CD14-positive monocyte (primary cell): ENCODE measurements around the gene CDK3. TPM values are rescaled to one million over a fixed set of nuclear protein-coding genes. Genes with fewer than 3 reads are reported as not detected.
A peak's percentile ranks its signal among the peaks of the same experiment; 100 is the strongest.
"Not testable (repeated sequence)": the region's sequence is repeated elsewhere in the genome, so short reads cannot be mapped to it uniquely, and the experiment has no call there.

Experiments
- DNase-seq, 3 donors: peaks; one replicate each; pipeline ENCODE4 v3.0.0-alpha.2; 2011 to 2022
- H2AFZ ChIP-seq: 2 replicates; pipeline ENCODE4 v1.6.0; 2012; ENCODE audit warnings: mild to moderate bottlenecking, low read depth, low read length, inconsistent platforms; ENCODE audit not compliant: insufficient read depth, poor library complexity, severe bottlenecking
- H3K27ac ChIP-seq, 2 donors: 1 replicate in 1 of 2; 2 replicates in 1 of 2; pipeline ENCODE4 v1.5.1; 2012 to 2013; ENCODE audit warnings: low read length in 2 of 2, control low read depth in 1 of 2, inconsistent platforms in 1 of 2, low read depth in 1 of 2, mild to moderate bottlenecking in 1 of 2
- H3K27me3 ChIP-seq, 2 donors: one replicate each; pipeline versions ENCODE4 v1.6.0 to v1.6.1; 2011 to 2013; ENCODE audit warnings: low read length in 2 of 2; ENCODE audit not compliant: control insufficient read depth in 2 of 2, insufficient read depth in 2 of 2
- H3K36me3 ChIP-seq, 2 donors: replicated peaks in 1 of 2; 1 replicate in 1 of 2; 2 replicates in 1 of 2; pipeline versions ENCODE4 v1.5.1 to v1.6.1; 2012 to 2013; ENCODE audit warnings: low read length in 2 of 2, control low read depth in 1 of 2, inconsistent platforms in 1 of 2, mild to moderate bottlenecking in 1 of 2; ENCODE audit not compliant: insufficient read depth in 2 of 2, control insufficient read depth in 1 of 2
- H3K4me1 ChIP-seq, 2 donors: 1 replicate in 1 of 2; 2 replicates in 1 of 2; pipeline versions ENCODE4 v1.5.1 to v1.6.1; 2012 to 2013; ENCODE audit warnings: low read length in 2 of 2, control low read depth in 1 of 2, inconsistent platforms in 1 of 2, mild to moderate bottlenecking in 1 of 2, moderate library complexity in 1 of 2; ENCODE audit not compliant: insufficient read depth in 2 of 2, control insufficient read depth in 1 of 2
- H3K4me2 ChIP-seq: replicated peaks from 2 replicates; pipeline ENCODE3; 2012; ENCODE audit warnings: low read length, moderate library complexity, mild to moderate bottlenecking; ENCODE audit not compliant: poor library complexity, severe bottlenecking; ENCODE audit errors: extremely low read depth
- H3K4me3 ChIP-seq, 3 experiments: fragments of 200-600 bp in 1 of 3; sonication (generic) in 1 of 3; replicated peaks in 1 of 3; 1 replicate in 2 of 3; 2 replicates in 1 of 3; pipeline ENCODE4 v1.5.1; 2011 to 2013; ENCODE audit warnings: low read length in 3 of 3, mild to moderate bottlenecking in 3 of 3, control low read depth in 2 of 3, low read depth in 2 of 3, inconsistent platforms in 1 of 3, moderate library complexity in 1 of 3
- H3K79me2 ChIP-seq: 2 replicates; pipeline ENCODE4 v1.6.0; 2012; ENCODE audit warnings: mild to moderate bottlenecking, control low read depth, inconsistent platforms, low read length, moderate library complexity; ENCODE audit not compliant: insufficient read depth
- H3K9ac ChIP-seq: 2 replicates; pipeline ENCODE4 v1.6.0; 2017; ENCODE audit warnings: low read length, mild to moderate bottlenecking; ENCODE audit not compliant: insufficient read depth, poor library complexity, severe bottlenecking
- H3K9me3 ChIP-seq, 2 donors: replicated peaks in 1 of 2; 1 replicate in 1 of 2; 2 replicates in 1 of 2; pipeline versions ENCODE4 v1.5.1 to v1.6.1; 2012 to 2013; ENCODE audit warnings: low read length in 2 of 2, control low read depth in 1 of 2; ENCODE audit not compliant: control insufficient read depth in 1 of 2, insufficient read depth in 1 of 2
- H4K20me1 ChIP-seq: 2 replicates; pipeline ENCODE4 v1.6.0; 2012; ENCODE audit warnings: mild to moderate bottlenecking, low read length, control low read depth, moderate library complexity; ENCODE audit not compliant: insufficient read depth
- H3K27ac Mint-ChIP-seq, 7 donors: one replicate each; pipeline ENCODE4 v1.8.0; 2020; ENCODE audit warnings: mild to moderate bottlenecking in 7 of 7, mixed read lengths in 7 of 7, moderate library complexity in 6 of 7, inconsistent platforms in 2 of 7
- H3K27me3 Mint-ChIP-seq, 3 donors: one replicate each; pipeline ENCODE4 v1.8.0; 2021 to 2022; ENCODE audit warnings: low read depth in 3 of 3, mild to moderate bottlenecking in 3 of 3, mixed read lengths in 3 of 3, moderate library complexity in 3 of 3, inconsistent platforms in 1 of 3
- H3K36me3 Mint-ChIP-seq, 2 donors: one replicate each; pipeline ENCODE4 v1.8.0; 2020; ENCODE audit warnings: mixed read lengths in 2 of 2, inconsistent platforms in 1 of 2, mild to moderate bottlenecking in 1 of 2
- H3K4me1 Mint-ChIP-seq: one replicate; pipeline ENCODE4 v1.8.0; 2020; ENCODE audit warnings: mild to moderate bottlenecking, mixed read lengths
- H3K4me3 Mint-ChIP-seq, 2 donors: one replicate each; pipeline ENCODE4 v1.8.0; 2020; ENCODE audit warnings: mild to moderate bottlenecking in 2 of 2, mixed read lengths in 2 of 2, moderate library complexity in 1 of 2
- H3K9me3 Mint-ChIP-seq, 7 donors: one replicate each; pipeline ENCODE4 v1.8.0; 2020 to 2022; ENCODE audit warnings: mixed read lengths in 7 of 7, mild to moderate bottlenecking in 6 of 7, moderate library complexity in 6 of 7, inconsistent platforms in 2 of 7
- CTCF ChIP-seq: fragments of 200-600 bp; IDR thresholded peaks from one replicate; pipeline ENCODE4 v1.8.0; 2022; ENCODE audit warnings: antibody characterized with exemption, mild to moderate bottlenecking
- WGBS: methylation state at CpG from one replicate; pipeline ENCODE4 v1.1.5; 2013; ENCODE audit warnings: missing lambda C conversion rate; ENCODE audit not compliant: insufficient coverage; 5-methylcytosine and 5-hydroxymethylcytosine counted together
- intact Hi-C, 2 donors: fragments of 100-400 bp; cut with micrococcal nuclease; formaldehyde crosslinking; loops; one replicate each; pipeline versions ENCODE4 v1.15.0 to v1.15.1; 2023
- polyA plus RNA-seq, 3 donors: library from polyadenylated mRNA; depleted of rRNA in 1 of 3; unstranded in 2 of 3; stranded (reverse) in 1 of 3; fragments of 300-500 nt in 2 of 3; fragments of >200 nt in 1 of 3; fragmentation: Illumina TruSeq in 2 of 3; gene quantifications; 1 replicate in 2 of 3; 2 replicates in 1 of 3; pipeline ENCODE4 v1.2.3, GENCODE V29; 2012 to 2021

The CDK3 gene
- polyA plus RNA-seq, 3 donors = 25.5 TPM; not detected in 2

GRCh38 chr17:75965468-75965867 is 35.2 kb upstream of the CDK3 start:
- Mint-ChIP-seq H3K4me1 (peaks cover 37% of the 10 kb centered on the region), H3K36me3 (peaks cover 29 to 47% of the 10 kb centered on the region in 2 donors), H3K27ac (peak overlapping the region in 3 of 7 donors; percentile 1 to 65 (median 2)), H3K4me3 (no peak overlapping the region), H3K9me3 (peaks cover 0 to 2% (median 1%) of the 10 kb centered on the region in 7 donors), H3K27me3 (no peaks in the 10 kb centered on the region)
- H2AFZ ChIP-seq = no peak overlapping the region
- peaks cover 26 to 34% of the 10 kb centered on the region in 2 donors for H3K4me1 ChIP-seq
- no peak for DNase-seq
- no peak overlapping the region for H3K27ac ChIP-seq
- H3K27me3 ChIP-seq = no peaks in the 10 kb centered on the region
- no peak overlapping the region for H3K9ac ChIP-seq
- H3K4me3 ChIP-seq = no peak overlapping the region
- WGBS = 94% methylated on average over 6 of the region's 6 CpGs
- intact Hi-C loops = no loop called here
- peaks cover 42% of the 10 kb centered on the region for H4K20me1 ChIP-seq
- H3K36me3 ChIP-seq = peaks cover 4 to 16% of the 10 kb centered on the region in 2 donors
- TF ChIP-seq CTCF = no peak
- H3K79me2 ChIP-seq = peaks cover 83% of the 10 kb centered on the region
- H3K4me2 ChIP-seq = no peak overlapping the region
- H3K9me3 ChIP-seq = no peaks in the 10 kb centered on the region

DNA sequence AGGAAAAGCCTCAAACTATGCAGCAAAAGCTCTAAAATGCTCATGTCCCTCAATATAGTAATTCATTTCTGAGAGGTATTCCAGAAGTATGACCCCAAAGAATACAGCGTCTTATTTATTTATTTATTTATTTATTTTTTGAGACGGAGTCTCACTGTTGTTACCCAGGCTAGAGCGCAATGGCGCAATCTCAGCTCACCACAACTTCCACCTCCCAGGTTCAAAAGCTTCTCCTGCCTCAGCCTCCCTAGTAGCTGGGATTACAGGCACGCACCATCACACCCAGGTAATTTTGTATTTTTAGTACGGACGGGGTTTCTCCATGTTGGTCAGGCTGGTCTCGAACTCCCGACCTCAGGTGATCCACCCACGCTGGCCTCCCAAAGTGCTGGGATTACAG is 31.6 kb upstream of the CDK3 start:
- H3K27ac Mint-ChIP-seq = peak overlapping the region in 6 of 7 donors; percentile 51 to 96 (median 93)
- H3K9me3 Mint-ChIP-seq, H3K9ac ChIP-seq, intact Hi-C loops, H2AFZ ChIP-seq, H3K27me3 Mint-ChIP-seq, H3K4me3 Mint-ChIP-seq, H3K9me3 ChIP-seq, H3K4me2 ChIP-seq, H3K27me3 ChIP-seq: not testable (repeated sequence)
- H3K36me3 Mint-ChIP-seq = peaks cover 41 to 67% of the 10 kb centered on the region in 2 donors
- H4K20me1 ChIP-seq = peaks cover 11% of the 10 kb centered on the region
- H3K36me3 ChIP-seq = peaks cover 19 to 28% of the 10 kb centered on the region in 2 donors
- H3K27ac ChIP-seq = peak overlapping the region in 1 of 2 donors; percentile 89
- WGBS = no CpG with 5 or more reads among the region's 10 CpGs
- peaks cover 85% of the 10 kb centered on the region for H3K79me2 ChIP-seq
- peaks cover 29 to 45% of the 10 kb centered on the region in 2 donors for H3K4me1 ChIP-seq
- peak overlapping the region in 1 of 3 experiments; percentile 34 for H3K4me3 ChIP-seq
- peaks cover 53% of the 10 kb centered on the region for H3K4me1 Mint-ChIP-seq
- peak in 2 of 3 donors; percentile 10 to 30 for DNase-seq
